ENCODE results near the gene PER2. TPM values are rescaled to one million over a fixed set of nuclear protein-coding genes. Genes with fewer than 3 reads are reported as not detected.

Gene PER2
- total and polyA plus RNA-seq, 10 of the 15 experiments (the other 5 are each of a cell fraction or from before 2014, with no cell fraction given), result 1.5 to 15.1 (median 4.6) TPM

GRCh38 chr2:238226698-238227586 is 61.5 kb downstream of the PER2 start:
- ChIA-PET POLR2A (no interaction called here), RAD21 (ENCODE audit: unreplicated experiment) (no interaction called here), SMC1A (ENCODE audit: uncharacterized antibody, unreplicated experiment) (no interaction called here), CTCF (no interaction called here)
- no peak overlapping the region for H3K4me3 ChIP-seq
- FAIRE-seq (no peak), ATAC-seq (no peak), DNase-seq (ENCODE audit: low read depth, low spot score) (no peak)
- H3K4me1 ChIP-seq (ENCODE audit: control insufficient read depth, insufficient read depth, low read length), result no peaks in the 10 kb centered on the region; the same call in 1 of the 2 replicates
- H3K27ac ChIP-seq (ENCODE audit: control insufficient read depth, insufficient read depth), result no peak overlapping the region
- H2AFZ ChIP-seq (ENCODE audit: control insufficient read depth, low read depth, low read length), result no peak overlapping the region
- intact Hi-C loops (cut with micrococcal nuclease; ENCODE audit: unreplicated experiment), result no loop called here
- H3K9me3 ChIP-seq (replicated peaks; ENCODE audit: control insufficient read depth, insufficient read depth, low read length), result no peaks in the 10 kb centered on the region; the same call in 2 of the 3 replicates
- H3K27me3 ChIP-seq (replicated peaks in 1 of 2; ENCODE audit: control insufficient read depth in 2 of 2, insufficient read depth in 2 of 2, low read length in 1 of 2), result peaks cover 2 to 3% of the 10 kb centered on the region in 2 experiments
- in situ Hi-C loops (cut with MboI), result no loop called here
- no TSS peak for BruUV-seq (replicated peaks)
- 39% methylated on average over 8 of the region's 8 CpGs for whole genome bisulfite sequencing (ENCODE audit: insufficient coverage, insufficient replicate concordance, low lambda C conversion rate, missing lambda C conversion rate)
- no peaks in the 10 kb centered on the region for H3K36me3 ChIP-seq (ENCODE audit: control insufficient read depth in 2 of 2, insufficient read depth in 2 of 2, low read length in 1 of 2)
- TF ChIP-seq NFXL1 (IDR thresholded peaks at IDR 0.05; ENCODE audit: borderline replicate concordance), result no peak
- TF ChIP-seq, protein P1, sequence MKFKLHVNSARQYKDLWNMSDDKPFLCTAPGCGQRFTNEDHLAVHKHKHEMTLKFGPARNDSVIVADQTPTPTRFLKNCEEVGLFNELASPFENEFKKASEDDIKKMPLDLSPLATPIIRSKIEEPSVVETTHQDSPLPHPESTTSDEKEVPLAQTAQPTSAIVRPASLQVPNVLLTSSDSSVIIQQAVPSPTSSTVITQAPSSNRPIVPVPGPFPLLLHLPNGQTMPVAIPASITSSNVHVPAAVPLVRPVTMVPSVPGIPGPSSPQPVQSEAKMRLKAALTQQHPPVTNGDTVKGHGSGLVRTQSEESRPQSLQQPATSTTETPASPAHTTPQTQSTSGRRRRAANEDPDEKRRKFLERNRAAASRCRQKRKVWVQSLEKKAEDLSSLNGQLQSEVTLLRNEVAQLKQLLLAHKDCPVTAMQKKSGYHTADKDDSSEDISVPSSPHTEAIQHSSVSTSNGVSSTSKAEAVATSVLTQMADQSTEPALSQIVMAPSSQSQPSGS (IDR thresholded peaks at IDR 0.05; ENCODE audit: low read length), result no peak
- H3K4me2 ChIP-seq (ENCODE audit: control insufficient read depth, insufficient read depth), result no peak overlapping the region
- no peak overlapping the region for H3K9ac ChIP-seq (ENCODE audit: control insufficient read depth, insufficient read depth, low read length)
- H4K20me1 ChIP-seq (ENCODE audit: control insufficient read depth, insufficient read depth), result no peaks in the 10 kb centered on the region
- H3K79me2 ChIP-seq (ENCODE audit: control insufficient read depth, insufficient read depth, low read length), result no peaks in the 10 kb centered on the region

- H3K9ac ChIP-seq (ENCODE audit: control insufficient read depth, insufficient read depth, low read length), result no peak overlapping the region
- ChIA-PET RAD21 (ENCODE audit: unreplicated experiment) (no interaction called here), SMC1A (ENCODE audit: uncharacterized antibody, unreplicated experiment) (no interaction called here), CTCF (no interaction called here), POLR2A (no interaction called here)
- no peaks in the 10 kb centered on the region for H3K4me1 ChIP-seq (ENCODE audit: control insufficient read depth, insufficient read depth, low read length)
- no peaks in the 10 kb centered on the region for H3K36me3 ChIP-seq (ENCODE audit: control insufficient read depth in 2 of 2, insufficient read depth in 2 of 2, low read length in 1 of 2)
- no TSS peak for BruUV-seq (replicated peaks)
- TF ChIP-seq IKZF2 (IDR thresholded peaks at IDR 0.05), result no peak
- no peak for TF ChIP-seq TCF7 (IDR thresholded peaks at IDR 0.05; ENCODE audit: borderline replicate concordance)
- TF ChIP-seq SPI1 (IDR thresholded peaks at IDR 0.05; ENCODE audit: borderline replicate concordance, insufficient read depth, low read depth, low read length), result peak; percentile 41; the same call in 1 of the 2 replicates
- no peaks in the 10 kb centered on the region for H3K9me3 ChIP-seq (replicated peaks; ENCODE audit: control insufficient read depth, insufficient read depth, low read length)
- DNase-seq (ENCODE audit: low read depth, low spot score) (no peak), FAIRE-seq (no peak), ATAC-seq (peak; percentile 70)
- no peak overlapping the region for H3K4me3 ChIP-seq
- H3K27ac ChIP-seq (ENCODE audit: control insufficient read depth, insufficient read depth), result no peak overlapping the region
- no peak overlapping the region for H2AFZ ChIP-seq (ENCODE audit: control insufficient read depth, low read depth, low read length)
- no peak overlapping the region for H3K4me2 ChIP-seq (ENCODE audit: control insufficient read depth, insufficient read depth)
- in situ Hi-C loops (cut with MboI) (no loop called here), intact Hi-C loops (cut with micrococcal nuclease; ENCODE audit: unreplicated experiment) (no loop called here)
- H3K79me2 ChIP-seq (ENCODE audit: control insufficient read depth, insufficient read depth, low read length), result no peaks in the 10 kb centered on the region
- no peaks in the 10 kb centered on the region for H4K20me1 ChIP-seq (ENCODE audit: control insufficient read depth, insufficient read depth)
- WGBS (ENCODE audit: insufficient coverage, insufficient replicate concordance, low lambda C conversion rate, missing lambda C conversion rate), result 68% methylated on average over 35 of the region's 38 CpGs
- H3K27me3 ChIP-seq (replicated peaks in 1 of 2; ENCODE audit: control insufficient read depth in 2 of 2, insufficient read depth in 2 of 2, low read length in 1 of 2), result no peaks in the 10 kb centered on the region; a peak in 4 of 4 replicates
These were observed 62.3 kb downstream of the PER2 start for GRCh38 chr2:238225911-238226697.

Data from GM12878 (cell line).